MG63 (cell line): Measurements from ENCODE around the gene CACNA1C. TPM values are rescaled to one million over a fixed set of nuclear protein-coding genes. Genes with fewer than 3 reads are reported as not detected.

Experiments used
- DNase-seq: peaks from one replicate; pipeline ENCODE4 v3.0.0-alpha.2; 2020
- H3K27me3 ChIP-seq: fragments of 250-450 bp; sonication (Bioruptor Pico); 2 replicates; pipeline ENCODE4 v1.5.1; 2020; ENCODE audit warnings: mild to moderate bottlenecking, moderate library complexity
- H3K36me3 ChIP-seq: fragments of 250-450 bp; sonication (Bioruptor Pico); 2 replicates; pipeline ENCODE4 v1.5.1; 2020; ENCODE audit warnings: mild to moderate bottlenecking, moderate library complexity
- H3K4me3 ChIP-seq: fragments of 250-450 bp; sonication (Bioruptor Pico); 2 replicates; pipeline ENCODE4 v1.5.1; 2020; ENCODE audit warnings: mild to moderate bottlenecking, moderate library complexity
- H3K9me3 ChIP-seq: fragments of 250-450 bp; sonication (Bioruptor Pico); 2 replicates; pipeline ENCODE4 v1.5.1; 2020; ENCODE audit warnings: mild to moderate bottlenecking, moderate library complexity
- total RNA-seq: library from RNA; depleted of rRNA; stranded (reverse); fragments of >200 nt; shearing (Covaris generic); gene quantifications from 2 replicates; pipeline ENCODE4 v1.2.3, GENCODE V29; 2014; ENCODE audit warnings: low replicate concordance

CACNA1C gene
- total RNA-seq, 1 experiment from 2014 or later = 1.4 TPM

- H3K27me3 ChIP-seq = no peaks in the 10 kb centered on the region
- DNase-seq = no peak
- no peaks in the 10 kb centered on the region for H3K9me3 ChIP-seq
- H3K4me3 ChIP-seq = no peak overlapping the region
- H3K36me3 ChIP-seq = no peaks in the 10 kb centered on the region
Observed at GRCh38 chr12:2411616-2412304, 359.0 kb downstream of the CACNA1C start.

- DNase-seq = no peak
- Histone ChIP-seq H3K9me3 (no peaks in the 10 kb centered on the region), H3K36me3 (no peaks in the 10 kb centered on the region), H3K4me3 (no peak overlapping the region), H3K27me3 (no peaks in the 10 kb centered on the region)
Observed at GRCh38 chr12:2412305-2412643, 359.5 kb downstream of the CACNA1C start.

GRCh38 chr12:2413301-2413700, 360.5 kb downstream of the CACNA1C start:
- Histone ChIP-seq H3K36me3 (no peaks in the 10 kb centered on the region), H3K9me3 (no peaks in the 10 kb centered on the region), H3K4me3 (no peak overlapping the region), H3K27me3 (no peaks in the 10 kb centered on the region)
- no peak for DNase-seq

- DNase-seq = no peak
- Histone ChIP-seq H3K4me3 (no peak overlapping the region), H3K9me3 (no peaks in the 10 kb centered on the region), H3K36me3 (no peaks in the 10 kb centered on the region), H3K27me3 (no peaks in the 10 kb centered on the region)
Observed at GRCh38 chr12:2413999-2414792, 361.4 kb downstream of the CACNA1C start.

DNA sequence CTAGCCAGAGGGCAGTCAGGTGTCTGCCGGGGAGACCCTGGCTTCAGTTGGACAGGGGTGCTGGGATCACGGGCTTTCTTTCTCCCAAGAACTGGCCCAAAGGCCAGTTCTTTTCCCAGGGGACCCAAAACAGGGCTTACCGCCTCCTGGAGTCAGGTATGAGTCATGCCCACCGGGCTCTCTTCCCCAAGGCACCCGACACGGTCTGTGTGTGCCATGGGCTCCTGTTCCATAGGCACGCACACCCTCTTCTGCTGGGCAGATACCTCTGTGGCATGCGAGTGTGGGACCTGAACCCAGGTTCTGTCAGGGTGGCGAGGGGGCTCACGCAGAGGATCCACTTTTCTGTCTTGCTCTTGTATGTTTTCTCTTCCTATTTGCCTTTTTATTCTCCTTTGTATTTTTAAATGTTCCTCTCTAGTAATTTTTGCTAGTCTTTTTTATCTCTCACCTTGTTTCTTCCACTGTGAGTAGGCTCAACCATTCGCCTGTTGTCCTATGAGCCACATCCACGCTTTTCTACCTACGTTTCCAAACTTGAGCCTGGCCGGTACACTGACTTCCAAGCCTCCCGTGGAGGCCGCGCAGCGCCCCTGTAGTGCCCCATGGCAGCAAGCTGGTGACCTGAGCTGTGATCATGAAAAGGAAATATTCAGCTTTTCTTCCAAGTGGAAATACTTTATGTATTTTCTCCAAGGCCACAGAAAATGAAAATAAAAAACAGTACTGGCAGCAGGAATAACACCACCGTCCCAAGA, 362.2 kb downstream of the CACNA1C start:
- H3K9me3 ChIP-seq = no peaks in the 10 kb centered on the region
- peak; percentile 20 for DNase-seq
- H3K27me3 ChIP-seq = no peaks in the 10 kb centered on the region
- H3K4me3 ChIP-seq = no peak overlapping the region
- H3K36me3 ChIP-seq = no peaks in the 10 kb centered on the region

- H3K9me3 ChIP-seq = no peaks in the 10 kb centered on the region
- H3K4me3 ChIP-seq = no peak overlapping the region
- no peaks in the 10 kb centered on the region for H3K27me3 ChIP-seq
- no peak for DNase-seq
- no peaks in the 10 kb centered on the region for H3K36me3 ChIP-seq
Observed at GRCh38 chr12:2415568-2415944, 362.8 kb downstream of the CACNA1C start.

- H3K9me3 ChIP-seq = no peaks in the 10 kb centered on the region
- no peak overlapping the region for H3K4me3 ChIP-seq
- DNase-seq = no peak
- no peaks in the 10 kb centered on the region for H3K36me3 ChIP-seq
- no peaks in the 10 kb centered on the region for H3K27me3 ChIP-seq
Observed at GRCh38 chr12:2416158-2416557, 363.4 kb downstream of the CACNA1C start.

- no peak for DNase-seq
- no peaks in the 10 kb centered on the region for H3K9me3 ChIP-seq
- H3K27me3 ChIP-seq = no peaks in the 10 kb centered on the region
- H3K36me3 ChIP-seq = no peaks in the 10 kb centered on the region
- no peak overlapping the region for H3K4me3 ChIP-seq
Observed at GRCh38 chr12:2417481-2418160, 364.8 kb downstream of the CACNA1C start.

DNA sequence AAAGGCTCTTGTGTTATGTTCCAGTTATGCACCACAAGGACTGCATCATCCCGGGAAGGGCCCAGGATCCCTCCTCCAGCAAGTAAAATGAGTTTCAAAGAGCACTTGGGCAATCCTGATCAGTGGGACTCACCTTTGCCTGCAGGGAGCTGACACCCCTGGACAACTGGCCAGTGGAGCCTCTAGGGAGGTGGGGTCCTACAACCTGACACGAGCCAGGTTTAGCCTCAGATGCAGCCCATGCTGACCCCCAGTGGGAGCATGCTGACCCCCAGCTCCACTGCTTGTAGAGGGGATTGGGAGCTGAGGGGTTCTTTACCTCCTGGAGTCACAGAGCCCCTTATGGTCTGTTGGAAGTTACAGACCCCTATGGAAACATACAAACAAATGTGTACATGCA, 365.8 kb downstream of the CACNA1C start:
- H3K27me3 ChIP-seq = no peaks in the 10 kb centered on the region
- no peak overlapping the region for H3K4me3 ChIP-seq
- no peak for DNase-seq
- H3K36me3 ChIP-seq = no peaks in the 10 kb centered on the region
- no peaks in the 10 kb centered on the region for H3K9me3 ChIP-seq

GRCh38 chr12:2422591-2422990, 369.8 kb downstream of the CACNA1C start:
- Histone ChIP-seq H3K9me3 (no peaks in the 10 kb centered on the region), H3K36me3 (no peaks in the 10 kb centered on the region), H3K27me3 (no peaks in the 10 kb centered on the region), H3K4me3 (no peak overlapping the region)
- DNase-seq = no peak

DNA sequence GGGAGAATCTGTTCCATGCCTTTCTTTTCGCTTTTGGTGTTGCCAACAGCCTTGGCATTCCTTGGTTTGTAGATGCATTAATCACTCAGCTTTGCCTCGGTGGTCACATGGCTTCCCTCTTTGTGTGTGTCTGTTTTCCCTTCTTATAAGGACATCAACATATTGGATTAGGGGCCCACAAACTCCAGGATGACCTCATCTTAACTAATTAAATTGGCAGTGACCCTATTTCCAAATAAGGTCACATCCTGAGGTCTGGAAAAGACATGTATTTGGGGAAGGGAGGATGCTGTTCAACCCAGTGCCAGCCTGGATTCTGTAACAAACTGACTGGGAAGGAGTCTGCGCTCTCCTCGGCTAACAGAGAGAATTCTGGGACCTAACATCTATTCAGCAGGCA, 376.2 kb downstream of the CACNA1C start:
- DNase-seq = peak; percentile 24
- Histone ChIP-seq H3K4me3 (no peak overlapping the region), H3K27me3 (no peaks in the 10 kb centered on the region), H3K36me3 (no peaks in the 10 kb centered on the region), H3K9me3 (no peaks in the 10 kb centered on the region; the same call in 1 of the 2 replicates)

DNA sequence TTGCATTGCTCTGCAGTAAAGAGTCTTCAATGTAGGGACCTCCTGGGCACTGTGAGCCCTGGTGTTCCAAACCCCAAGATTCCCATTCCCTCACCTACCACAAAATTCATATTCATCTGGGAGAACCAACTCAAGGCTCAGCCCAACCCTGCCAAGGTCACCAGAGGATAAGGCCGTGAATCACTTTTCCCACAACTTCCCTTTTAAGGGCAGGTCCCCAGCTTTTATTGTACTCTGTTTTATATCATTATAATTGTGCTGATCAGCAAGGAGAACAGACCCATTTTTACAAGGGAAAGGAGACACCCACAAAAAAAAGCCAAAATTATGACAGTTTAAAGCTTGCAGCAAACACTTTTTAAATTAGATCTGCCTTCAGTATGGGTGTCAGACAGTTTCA, 379.0 kb downstream of the CACNA1C start:
- DNase-seq = no peak
- H3K9me3 ChIP-seq = no peaks in the 10 kb centered on the region; the same call in 1 of the 2 replicates
- no peak overlapping the region for H3K4me3 ChIP-seq
- H3K36me3 ChIP-seq = no peaks in the 10 kb centered on the region
- no peaks in the 10 kb centered on the region for H3K27me3 ChIP-seq

DNA sequence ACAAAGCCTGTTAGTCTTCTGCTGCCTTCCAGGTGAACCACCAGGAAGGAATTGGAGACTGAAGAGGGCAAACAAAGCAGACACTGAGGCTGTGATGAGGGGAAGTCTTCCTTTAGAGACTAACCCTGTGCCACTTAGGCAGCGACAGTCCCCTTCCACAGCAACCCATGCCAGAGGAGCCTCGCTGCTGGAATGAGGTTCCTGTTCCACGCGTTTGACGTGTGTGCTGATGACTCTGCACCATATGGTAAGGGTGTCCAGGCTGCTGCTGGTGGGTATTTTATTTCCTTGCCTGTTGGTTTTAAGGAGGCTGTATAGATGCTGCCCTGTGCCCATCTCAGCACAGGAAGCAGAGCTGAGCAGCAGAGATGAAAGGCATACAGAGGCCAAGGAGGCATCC, 380.1 kb downstream of the CACNA1C start:
- Histone ChIP-seq H3K27me3 (no peaks in the 10 kb centered on the region), H3K36me3 (no peaks in the 10 kb centered on the region), H3K4me3 (no peak overlapping the region), H3K9me3 (no peaks in the 10 kb centered on the region; the same call in 1 of the 2 replicates)
- no peak for DNase-seq

DNA sequence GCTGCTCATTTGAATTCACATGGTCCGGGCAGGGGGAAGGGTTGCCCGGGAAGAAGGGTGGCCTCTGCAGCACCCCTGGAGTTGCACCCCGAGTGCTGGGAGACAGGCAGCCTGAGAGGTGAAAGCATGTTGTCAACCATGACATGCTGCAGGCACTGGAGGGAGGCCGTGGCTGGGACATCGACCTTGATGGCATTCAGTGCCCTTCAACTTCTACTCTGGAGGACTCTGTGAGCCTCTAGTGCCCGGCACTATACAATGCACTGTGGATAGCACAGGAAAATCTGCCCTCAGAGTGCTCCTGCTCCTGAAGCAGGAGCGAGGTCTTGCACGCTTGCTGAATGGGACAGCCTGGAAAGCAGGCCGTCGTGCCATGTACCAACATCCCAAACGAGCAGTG, 382.7 kb downstream of the CACNA1C start:
- no peak for DNase-seq
- Histone ChIP-seq H3K9me3 (no peaks in the 10 kb centered on the region), H3K27me3 (no peaks in the 10 kb centered on the region), H3K36me3 (no peaks in the 10 kb centered on the region), H3K4me3 (no peak overlapping the region)

DNA sequence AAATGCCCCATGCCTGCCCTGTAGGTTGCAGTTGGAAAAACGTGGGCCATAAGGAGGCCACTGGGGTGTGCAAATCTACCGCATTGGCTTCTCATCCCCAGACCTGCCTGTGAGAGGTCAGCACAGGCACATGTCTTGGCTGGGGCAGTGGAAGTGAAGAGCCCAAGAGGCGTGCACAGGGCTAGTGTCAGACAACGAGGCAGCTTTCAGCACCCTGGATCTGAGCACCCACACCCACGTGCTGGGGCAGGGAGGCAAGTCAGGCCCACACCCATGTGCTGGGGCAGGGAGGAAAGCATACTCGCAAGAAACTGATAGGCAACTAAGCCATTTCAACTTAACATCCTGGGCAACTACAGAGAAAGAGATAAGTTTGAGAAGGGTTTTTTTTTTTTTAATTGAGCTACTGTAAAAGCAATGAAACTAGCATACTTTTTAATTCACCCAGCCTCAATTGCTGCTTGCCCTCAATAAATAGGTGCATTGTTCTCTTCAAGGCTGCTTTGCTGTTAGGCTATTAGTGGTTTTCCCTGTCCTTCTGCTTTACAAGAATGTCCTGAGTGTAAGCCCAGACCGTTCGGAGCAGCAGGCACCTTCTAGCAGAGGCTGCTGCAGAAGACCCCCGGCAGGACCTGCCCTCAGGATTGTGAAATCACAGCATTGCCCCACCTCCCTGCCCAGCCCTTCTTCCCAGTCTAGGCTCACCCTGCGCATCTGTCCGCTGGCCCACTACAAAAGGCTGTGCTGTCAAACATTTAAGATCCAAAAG, 386.7 kb downstream of the CACNA1C start:
- Histone ChIP-seq H3K9me3 (no peaks in the 10 kb centered on the region), H3K36me3 (no peaks in the 10 kb centered on the region), H3K4me3 (no peak overlapping the region), H3K27me3 (no peaks in the 10 kb centered on the region)
- no peak for DNase-seq

- Histone ChIP-seq H3K4me3 (no peak overlapping the region), H3K27me3 (no peaks in the 10 kb centered on the region), H3K9me3 (no peaks in the 10 kb centered on the region), H3K36me3 (no peaks in the 10 kb centered on the region)
- no peak for DNase-seq
Observed at GRCh38 chr12:2443776-2444175, 391.0 kb downstream of the CACNA1C start.
